WTC11 (cell line): ENCODE data around the gene TNNI2. TPM values are rescaled to one million over a fixed set of nuclear protein-coding genes. Genes with fewer than 3 reads are reported as not detected.

Source experiments
- ATAC-seq: fragments of 200-7000 bp; cut with Tn5 transposase; 2 replicates; pipeline ENCODE4 v1.10.0; 2021; ENCODE audit warnings: mild to moderate bottlenecking, moderate library complexity
- CTCF ChIA-PET: fragments of 300-600 bp; sonication (Branson Sonifier 250); formaldehyde crosslinking; loops from one replicate; lab custom pipeline; 2021; ENCODE audit warnings: antibody characterized with exemption; lab: Charles Lee
- POLR2A ChIA-PET: fragments of 350-600 bp; sonication (Branson Sonifier 250); formaldehyde crosslinking; loops from one replicate; lab custom pipeline; 2021; ENCODE audit warnings: antibody characterized with exemption; lab: Charles Lee
- DNase-seq: peaks from one replicate; pipeline ENCODE4 v3.0.0; 2021; ENCODE audit warnings: low spot score
- H3K27ac Mint-ChIP-seq: 2 replicates; pipeline ENCODE4 v1.8.0; 2021; ENCODE audit warnings: mixed read lengths
- H3K27me3 Mint-ChIP-seq: 2 replicates; pipeline ENCODE4 v1.8.0; 2021; ENCODE audit warnings: low read depth, mild to moderate bottlenecking, moderate library complexity, mixed read lengths
- H3K36me3 Mint-ChIP-seq: 2 replicates; pipeline ENCODE4 v1.8.0; 2021; ENCODE audit warnings: mixed read lengths
- H3K4me1 Mint-ChIP-seq: 2 replicates; pipeline ENCODE4 v1.8.0; 2022; ENCODE audit warnings: mixed read lengths
- H3K4me3 Mint-ChIP-seq: 2 replicates; pipeline ENCODE4 v1.8.0; 2021; ENCODE audit warnings: mild to moderate bottlenecking, moderate library complexity, mixed read lengths
- H3K9me3 Mint-ChIP-seq: 2 replicates; pipeline ENCODE4 v1.8.0; 2021; ENCODE audit warnings: mixed read lengths
- CREM ChIP-seq: sonication (generic); formaldehyde crosslinking; IDR thresholded peaks from 2 replicates; pipeline ENCODE4 v1.8.1; 2022; ENCODE audit warnings: mild to moderate bottlenecking, missing genetic modification reagents, moderate library complexity
- FOXK1 ChIP-seq: sonication (generic); formaldehyde crosslinking; IDR thresholded peaks from 2 replicates; pipeline ENCODE4 v1.8.0; 2022; ENCODE audit warnings: mild to moderate bottlenecking, moderate library complexity, missing genetic modification reagents
- JUN ChIP-seq: sonication (generic); formaldehyde crosslinking; IDR thresholded peaks from 2 replicates; pipeline ENCODE4 v1.8.0; 2023; ENCODE audit warnings: mild to moderate bottlenecking, missing genetic modification reagents
- MLX ChIP-seq: sonication (generic); formaldehyde crosslinking; IDR thresholded peaks from 2 replicates; pipeline ENCODE4 v1.8.1; 2023; ENCODE audit warnings: mild to moderate bottlenecking, missing genetic modification reagents, moderate library complexity
- NR2C2 ChIP-seq: sonication (generic); formaldehyde crosslinking; IDR thresholded peaks from 2 replicates; pipeline ENCODE4 v1.8.0; 2022; ENCODE audit warnings: mild to moderate bottlenecking, missing genetic modification reagents
- SP1 ChIP-seq: sonication (generic); formaldehyde crosslinking; conservative IDR thresholded peaks from 2 replicates; pipeline ENCODE4 v1.8.1; 2022; ENCODE audit warnings: missing genetic modification reagents
- ZNF423 ChIP-seq: fragments of 250-450 bp; sonication (Bioruptor Pico); IDR thresholded peaks from 2 replicates; pipeline ENCODE4 v2.1.2; 2022; ENCODE audit warnings: mild to moderate bottlenecking, moderate library complexity
- total RNA-seq: library from RNA; stranded (reverse); gene quantifications from 3 replicates; pipeline ENCODE4 v1.2.3, GENCODE V29; 2021
- TF ChIP-seq, protein P1 (sequence below): fragments of 250-450 bp; sonication (Bioruptor Pico); IDR thresholded peaks from 2 replicates; pipeline ENCODE4 v1.8.0; 2021; ENCODE audit warnings: mild to moderate bottlenecking
- TF ChIP-seq, protein P2 (sequence below): sonication (generic); formaldehyde crosslinking; IDR thresholded peaks from 2 replicates; pipeline ENCODE4 v1.8.1; 2023; ENCODE audit warnings: mild to moderate bottlenecking, missing genetic modification reagents
- TF ChIP-seq, protein P3 (sequence below): sonication (generic); formaldehyde crosslinking; conservative IDR thresholded peaks from 2 replicates; pipeline ENCODE4 v1.8.1; 2022; ENCODE audit warnings: mild to moderate bottlenecking, missing genetic modification reagents
- TF ChIP-seq, protein P4 (sequence below): sonication (generic); formaldehyde crosslinking; IDR thresholded peaks from 2 replicates; pipeline ENCODE4 v1.8.0; 2022; ENCODE audit warnings: missing genetic modification reagents
- TF ChIP-seq, protein P5 (sequence below): sonication (generic); formaldehyde crosslinking; IDR thresholded peaks from 2 replicates; pipeline ENCODE4 v1.8.1; 2023; ENCODE audit warnings: mild to moderate bottlenecking, moderate library complexity, missing genetic modification reagents
- TF ChIP-seq, protein P6 (sequence below): sonication (generic); formaldehyde crosslinking; IDR thresholded peaks from 2 replicates; pipeline ENCODE4 v1.8.0; 2022; ENCODE audit warnings: mild to moderate bottlenecking, missing genetic modification reagents
- TF ChIP-seq, protein P7 (sequence below): sonication (generic); formaldehyde crosslinking; IDR thresholded peaks from 2 replicates; pipeline ENCODE4 v1.8.1; 2022; ENCODE audit warnings: low read depth, missing genetic modification reagents, borderline replicate concordance
- TF ChIP-seq, protein P8 (sequence below): sonication (generic); formaldehyde crosslinking; IDR thresholded peaks from 2 replicates; pipeline ENCODE4 v1.8.0; 2023; ENCODE audit warnings: missing genetic modification reagents
- TF ChIP-seq, protein P9 (sequence below): fragments of 250-450 bp; sonication (Bioruptor Pico); IDR thresholded peaks from 2 replicates; pipeline ENCODE4 v1.9.0; 2021; ENCODE audit warnings: mild to moderate bottlenecking
- TF ChIP-seq, protein P10 (sequence below): sonication (generic); formaldehyde crosslinking; IDR thresholded peaks from 2 replicates; pipeline ENCODE4 v1.8.1; 2023; ENCODE audit warnings: mild to moderate bottlenecking, missing genetic modification reagents, borderline replicate concordance

The TNNI2 gene
- total RNA-seq, 1 experiment from 2014 or later = not detected

- DNase-seq (no peak), ATAC-seq (no peak)
- Mint-ChIP-seq H3K27me3 (no peaks in the 10 kb centered on the region; the same call in 1 of the 2 replicates), H3K4me1 (no peaks in the 10 kb centered on the region), H3K36me3 (no peaks in the 10 kb centered on the region), H3K4me3 (no peak overlapping the region), H3K9me3 (no peaks in the 10 kb centered on the region), H3K27ac (no peak overlapping the region)
- CTCF ChIA-PET = interaction anchor here (1.3 to 2.4 kb wide), 6 partner anchors 8 to 266 kb away, joined by 3 to 17 read pairs (median 6); no protein-coding TSS in a partner anchor
- POLR2A ChIA-PET = no interaction called here
- TF ChIP-seq CREM (CRISPR knock-in tag) (no peak), ZNF423 (CRISPR knock-in tag) (no peak), MLX (CRISPR knock-in tag) (no peak), FOXK1 (CRISPR knock-in tag) (no peak), NR2C2 (CRISPR knock-in tag) (no peak), SP1 (CRISPR knock-in tag) (no peak), JUN (CRISPR knock-in tag) (no peak)
- TF ChIP-seq, protein P1, sequence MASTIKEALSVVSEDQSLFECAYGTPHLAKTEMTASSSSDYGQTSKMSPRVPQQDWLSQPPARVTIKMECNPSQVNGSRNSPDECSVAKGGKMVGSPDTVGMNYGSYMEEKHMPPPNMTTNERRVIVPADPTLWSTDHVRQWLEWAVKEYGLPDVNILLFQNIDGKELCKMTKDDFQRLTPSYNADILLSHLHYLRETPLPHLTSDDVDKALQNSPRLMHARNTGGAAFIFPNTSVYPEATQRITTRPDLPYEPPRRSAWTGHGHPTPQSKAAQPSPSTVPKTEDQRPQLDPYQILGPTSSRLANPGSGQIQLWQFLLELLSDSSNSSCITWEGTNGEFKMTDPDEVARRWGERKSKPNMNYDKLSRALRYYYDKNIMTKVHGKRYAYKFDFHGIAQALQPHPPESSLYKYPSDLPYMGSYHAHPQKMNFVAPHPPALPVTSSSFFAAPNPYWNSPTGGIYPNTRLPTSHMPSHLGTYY (CRISPR knock-in tag) = no peak
- TF ChIP-seq, protein P2, sequence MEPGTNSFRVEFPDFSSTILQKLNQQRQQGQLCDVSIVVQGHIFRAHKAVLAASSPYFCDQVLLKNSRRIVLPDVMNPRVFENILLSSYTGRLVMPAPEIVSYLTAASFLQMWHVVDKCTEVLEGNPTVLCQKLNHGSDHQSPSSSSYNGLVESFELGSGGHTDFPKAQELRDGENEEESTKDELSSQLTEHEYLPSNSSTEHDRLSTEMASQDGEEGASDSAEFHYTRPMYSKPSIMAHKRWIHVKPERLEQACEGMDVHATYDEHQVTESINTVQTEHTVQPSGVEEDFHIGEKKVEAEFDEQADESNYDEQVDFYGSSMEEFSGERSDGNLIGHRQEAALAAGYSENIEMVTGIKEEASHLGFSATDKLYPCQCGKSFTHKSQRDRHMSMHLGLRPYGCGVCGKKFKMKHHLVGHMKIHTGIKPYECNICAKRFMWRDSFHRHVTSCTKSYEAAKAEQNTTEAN (CRISPR knock-in tag) = no peak
- TF ChIP-seq, protein P3, sequence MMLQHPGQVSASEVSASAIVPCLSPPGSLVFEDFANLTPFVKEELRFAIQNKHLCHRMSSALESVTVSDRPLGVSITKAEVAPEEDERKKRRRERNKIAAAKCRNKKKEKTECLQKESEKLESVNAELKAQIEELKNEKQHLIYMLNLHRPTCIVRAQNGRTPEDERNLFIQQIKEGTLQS = no peak
- TF ChIP-seq, protein P4, sequence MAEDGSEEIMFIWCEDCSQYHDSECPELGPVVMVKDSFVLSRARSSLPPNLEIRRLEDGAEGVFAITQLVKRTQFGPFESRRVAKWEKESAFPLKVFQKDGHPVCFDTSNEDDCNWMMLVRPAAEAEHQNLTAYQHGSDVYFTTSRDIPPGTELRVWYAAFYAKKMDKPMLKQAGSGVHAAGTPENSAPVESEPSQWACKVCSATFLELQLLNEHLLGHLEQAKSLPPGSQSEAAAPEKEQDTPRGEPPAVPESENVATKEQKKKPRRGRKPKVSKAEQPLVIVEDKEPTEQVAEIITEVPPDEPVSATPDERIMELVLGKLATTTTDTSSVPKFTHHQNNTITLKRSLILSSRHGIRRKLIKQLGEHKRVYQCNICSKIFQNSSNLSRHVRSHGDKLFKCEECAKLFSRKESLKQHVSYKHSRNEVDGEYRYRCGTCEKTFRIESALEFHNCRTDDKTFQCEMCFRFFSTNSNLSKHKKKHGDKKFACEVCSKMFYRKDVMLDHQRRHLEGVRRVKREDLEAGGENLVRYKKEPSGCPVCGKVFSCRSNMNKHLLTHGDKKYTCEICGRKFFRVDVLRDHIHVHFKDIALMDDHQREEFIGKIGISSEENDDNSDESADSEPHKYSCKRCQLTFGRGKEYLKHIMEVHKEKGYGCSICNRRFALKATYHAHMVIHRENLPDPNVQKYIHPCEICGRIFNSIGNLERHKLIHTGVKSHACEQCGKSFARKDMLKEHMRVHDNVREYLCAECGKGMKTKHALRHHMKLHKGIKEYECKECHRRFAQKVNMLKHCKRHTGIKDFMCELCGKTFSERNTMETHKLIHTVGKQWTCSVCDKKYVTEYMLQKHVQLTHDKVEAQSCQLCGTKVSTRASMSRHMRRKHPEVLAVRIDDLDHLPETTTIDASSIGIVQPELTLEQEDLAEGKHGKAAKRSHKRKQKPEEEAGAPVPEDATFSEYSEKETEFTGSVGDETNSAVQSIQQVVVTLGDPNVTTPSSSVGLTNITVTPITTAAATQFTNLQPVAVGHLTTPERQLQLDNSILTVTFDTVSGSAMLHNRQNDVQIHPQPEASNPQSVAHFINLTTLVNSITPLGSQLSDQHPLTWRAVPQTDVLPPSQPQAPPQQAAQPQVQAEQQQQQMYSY (CRISPR knock-in tag) = no peak
- TF ChIP-seq, protein P5, sequence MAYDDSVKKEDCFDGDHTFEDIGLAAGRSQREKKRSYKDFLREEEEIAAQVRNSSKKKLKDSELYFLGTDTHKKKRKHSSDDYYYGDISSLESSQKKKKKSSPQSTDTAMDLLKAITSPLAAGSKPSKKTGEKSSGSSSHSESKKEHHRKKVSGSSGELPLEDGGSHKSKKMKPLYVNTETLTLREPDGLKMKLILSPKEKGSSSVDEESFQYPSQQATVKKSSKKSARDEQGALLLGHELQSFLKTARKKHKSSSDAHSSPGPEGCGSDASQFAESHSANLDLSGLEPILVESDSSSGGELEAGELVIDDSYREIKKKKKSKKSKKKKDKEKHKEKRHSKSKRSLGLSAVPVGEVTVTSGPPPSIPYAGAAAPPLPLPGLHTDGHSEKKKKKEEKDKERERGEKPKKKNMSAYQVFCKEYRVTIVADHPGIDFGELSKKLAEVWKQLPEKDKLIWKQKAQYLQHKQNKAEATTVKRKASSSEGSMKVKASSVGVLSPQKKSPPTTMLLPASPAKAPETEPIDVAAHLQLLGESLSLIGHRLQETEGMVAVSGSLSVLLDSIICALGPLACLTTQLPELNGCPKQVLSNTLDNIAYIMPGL (CRISPR knock-in tag) = no peak
- TF ChIP-seq, protein P6, sequence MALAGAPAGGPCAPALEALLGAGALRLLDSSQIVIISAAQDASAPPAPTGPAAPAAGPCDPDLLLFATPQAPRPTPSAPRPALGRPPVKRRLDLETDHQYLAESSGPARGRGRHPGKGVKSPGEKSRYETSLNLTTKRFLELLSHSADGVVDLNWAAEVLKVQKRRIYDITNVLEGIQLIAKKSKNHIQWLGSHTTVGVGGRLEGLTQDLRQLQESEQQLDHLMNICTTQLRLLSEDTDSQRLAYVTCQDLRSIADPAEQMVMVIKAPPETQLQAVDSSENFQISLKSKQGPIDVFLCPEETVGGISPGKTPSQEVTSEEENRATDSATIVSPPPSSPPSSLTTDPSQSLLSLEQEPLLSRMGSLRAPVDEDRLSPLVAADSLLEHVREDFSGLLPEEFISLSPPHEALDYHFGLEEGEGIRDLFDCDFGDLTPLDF (CRISPR knock-in tag) = no peak
- TF ChIP-seq, protein P7, sequence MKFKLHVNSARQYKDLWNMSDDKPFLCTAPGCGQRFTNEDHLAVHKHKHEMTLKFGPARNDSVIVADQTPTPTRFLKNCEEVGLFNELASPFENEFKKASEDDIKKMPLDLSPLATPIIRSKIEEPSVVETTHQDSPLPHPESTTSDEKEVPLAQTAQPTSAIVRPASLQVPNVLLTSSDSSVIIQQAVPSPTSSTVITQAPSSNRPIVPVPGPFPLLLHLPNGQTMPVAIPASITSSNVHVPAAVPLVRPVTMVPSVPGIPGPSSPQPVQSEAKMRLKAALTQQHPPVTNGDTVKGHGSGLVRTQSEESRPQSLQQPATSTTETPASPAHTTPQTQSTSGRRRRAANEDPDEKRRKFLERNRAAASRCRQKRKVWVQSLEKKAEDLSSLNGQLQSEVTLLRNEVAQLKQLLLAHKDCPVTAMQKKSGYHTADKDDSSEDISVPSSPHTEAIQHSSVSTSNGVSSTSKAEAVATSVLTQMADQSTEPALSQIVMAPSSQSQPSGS (CRISPR knock-in tag) = no peak
- TF ChIP-seq, protein P8, sequence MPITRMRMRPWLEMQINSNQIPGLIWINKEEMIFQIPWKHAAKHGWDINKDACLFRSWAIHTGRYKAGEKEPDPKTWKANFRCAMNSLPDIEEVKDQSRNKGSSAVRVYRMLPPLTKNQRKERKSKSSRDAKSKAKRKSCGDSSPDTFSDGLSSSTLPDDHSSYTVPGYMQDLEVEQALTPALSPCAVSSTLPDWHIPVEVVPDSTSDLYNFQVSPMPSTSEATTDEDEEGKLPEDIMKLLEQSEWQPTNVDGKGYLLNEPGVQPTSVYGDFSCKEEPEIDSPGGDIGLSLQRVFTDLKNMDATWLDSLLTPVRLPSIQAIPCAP = no peak
- TF ChIP-seq, protein P9, sequence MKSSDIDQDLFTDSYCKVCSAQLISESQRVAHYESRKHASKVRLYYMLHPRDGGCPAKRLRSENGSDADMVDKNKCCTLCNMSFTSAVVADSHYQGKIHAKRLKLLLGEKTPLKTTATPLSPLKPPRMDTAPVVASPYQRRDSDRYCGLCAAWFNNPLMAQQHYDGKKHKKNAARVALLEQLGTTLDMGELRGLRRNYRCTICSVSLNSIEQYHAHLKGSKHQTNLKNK (CRISPR knock-in tag) = no peak
- TF ChIP-seq, protein P10, sequence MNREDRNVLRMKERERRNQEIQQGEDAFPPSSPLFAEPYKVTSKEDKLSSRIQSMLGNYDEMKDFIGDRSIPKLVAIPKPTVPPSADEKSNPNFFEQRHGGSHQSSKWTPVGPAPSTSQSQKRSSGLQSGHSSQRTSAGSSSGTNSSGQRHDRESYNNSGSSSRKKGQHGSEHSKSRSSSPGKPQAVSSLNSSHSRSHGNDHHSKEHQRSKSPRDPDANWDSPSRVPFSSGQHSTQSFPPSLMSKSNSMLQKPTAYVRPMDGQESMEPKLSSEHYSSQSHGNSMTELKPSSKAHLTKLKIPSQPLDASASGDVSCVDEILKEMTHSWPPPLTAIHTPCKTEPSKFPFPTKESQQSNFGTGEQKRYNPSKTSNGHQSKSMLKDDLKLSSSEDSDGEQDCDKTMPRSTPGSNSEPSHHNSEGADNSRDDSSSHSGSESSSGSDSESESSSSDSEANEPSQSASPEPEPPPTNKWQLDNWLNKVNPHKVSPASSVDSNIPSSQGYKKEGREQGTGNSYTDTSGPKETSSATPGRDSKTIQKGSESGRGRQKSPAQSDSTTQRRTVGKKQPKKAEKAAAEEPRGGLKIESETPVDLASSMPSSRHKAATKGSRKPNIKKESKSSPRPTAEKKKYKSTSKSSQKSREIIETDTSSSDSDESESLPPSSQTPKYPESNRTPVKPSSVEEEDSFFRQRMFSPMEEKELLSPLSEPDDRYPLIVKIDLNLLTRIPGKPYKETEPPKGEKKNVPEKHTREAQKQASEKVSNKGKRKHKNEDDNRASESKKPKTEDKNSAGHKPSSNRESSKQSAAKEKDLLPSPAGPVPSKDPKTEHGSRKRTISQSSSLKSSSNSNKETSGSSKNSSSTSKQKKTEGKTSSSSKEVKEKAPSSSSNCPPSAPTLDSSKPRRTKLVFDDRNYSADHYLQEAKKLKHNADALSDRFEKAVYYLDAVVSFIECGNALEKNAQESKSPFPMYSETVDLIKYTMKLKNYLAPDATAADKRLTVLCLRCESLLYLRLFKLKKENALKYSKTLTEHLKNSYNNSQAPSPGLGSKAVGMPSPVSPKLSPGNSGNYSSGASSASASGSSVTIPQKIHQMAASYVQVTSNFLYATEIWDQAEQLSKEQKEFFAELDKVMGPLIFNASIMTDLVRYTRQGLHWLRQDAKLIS (CRISPR knock-in tag) = no peak
Observed at GRCh38 chr11:1889941-1890855, 51.4 kb downstream of the TNNI2 start.
